CD4-positive, alpha-beta T cell (primary cell): ENCODE data around the gene ZMYND15. TPM values are rescaled to one million over a fixed set of nuclear protein-coding genes. Genes with fewer than 3 reads are reported as not detected.
A peak's percentile ranks its signal among the peaks of the same experiment; 100 is the strongest.

Source experiments
- ATAC-seq: fragments of 200-7000 bp; cut with Tn5 transposase; one replicate; pipeline ENCODE4 v1.10.0; 2022; ENCODE audit warnings: mild to moderate bottlenecking; ENCODE audit not compliant: poor library complexity
- CTCF ChIA-PET: fragments of 350-600 bp; sonication (Branson Sonifier 250); formaldehyde crosslinking; loops from one replicate; lab custom pipeline; 2021; ENCODE audit warnings: antibody characterized with exemption, inconsistent platforms; lab: Charles Lee
- POLR2A ChIA-PET: fragments of 350-600 bp; sonication (Branson Sonifier 250); formaldehyde crosslinking; loops from one replicate; lab custom pipeline; 2021; ENCODE audit warnings: antibody characterized with exemption, inconsistent platforms; lab: Charles Lee
- DNase-seq, 14 experiments: peaks; one replicate each; pipeline ENCODE4 v3.0.0-alpha.2; 2013 to 2020; ENCODE audit warnings: mixed read lengths in 2 of 14
- H3K27ac ChIP-seq, 2 donors: one replicate each; pipeline versions ENCODE4 v1.5.1 to v1.7.0; 2013; ENCODE audit warnings: low read length in 2 of 2, low read depth in 1 of 2, mild to moderate bottlenecking in 1 of 2
- H3K27me3 ChIP-seq, 2 experiments: 1 replicate in 1 of 2; 2 replicates in 1 of 2; pipeline versions ENCODE4 v1.6.1 to v1.7.0; 2013; ENCODE audit warnings: low read length in 2 of 2, control low read depth in 1 of 2, mild to moderate bottlenecking in 1 of 2, moderate library complexity in 1 of 2; ENCODE audit not compliant: insufficient read depth in 2 of 2, control insufficient read depth in 1 of 2
- H3K36me3 ChIP-seq: one replicate; pipeline ENCODE4 v1.6.1; 2013; ENCODE audit warnings: low read length, control low read depth; ENCODE audit not compliant: insufficient read depth
- H3K4me1 ChIP-seq: one replicate; pipeline ENCODE4 v1.6.1; 2013; ENCODE audit warnings: low read length, control low read depth; ENCODE audit not compliant: insufficient read depth
- H3K4me3 ChIP-seq: one replicate; pipeline ENCODE4 v1.5.1; 2013; ENCODE audit warnings: mild to moderate bottlenecking, low read length, moderate library complexity
- H3K9me3 ChIP-seq, 2 experiments: 1 replicate in 1 of 2; 2 replicates in 1 of 2; pipeline versions ENCODE4 v1.6.1 to v1.7.0; 2013; ENCODE audit warnings: low read length in 2 of 2, mild to moderate bottlenecking in 2 of 2, control low read depth in 1 of 2, moderate library complexity in 1 of 2; ENCODE audit not compliant: control insufficient read depth in 1 of 2, insufficient read depth in 1 of 2
- H3K27ac Mint-ChIP-seq: one replicate; pipeline ENCODE4 v1.8.0; 2020; ENCODE audit warnings: mixed read lengths
- H3K27me3 Mint-ChIP-seq: one replicate; pipeline ENCODE4 v1.8.0; 2021; ENCODE audit warnings: mixed read lengths
- H3K36me3 Mint-ChIP-seq: one replicate; pipeline ENCODE4 v1.8.0; 2021; ENCODE audit warnings: low read depth, mixed read lengths
- H3K4me1 Mint-ChIP-seq: one replicate; pipeline ENCODE4 v1.8.0; 2021; ENCODE audit warnings: low read depth, mixed read lengths
- H3K4me3 Mint-ChIP-seq: one replicate; pipeline ENCODE4 v1.8.0; 2020; ENCODE audit warnings: mild to moderate bottlenecking, mixed read lengths
- H3K9me3 Mint-ChIP-seq: one replicate; pipeline ENCODE4 v1.8.0; 2020; ENCODE audit warnings: mixed read lengths
- CTCF ChIP-seq: fragments of 200-600 bp; IDR thresholded peaks from one replicate; pipeline ENCODE4 v1.8.0; 2022; ENCODE audit warnings: antibody characterized with exemption, mild to moderate bottlenecking
- intact Hi-C, 2 experiments: fragments of 100-400 bp; cut with DNase I in 1 of 2; cut with micrococcal nuclease in 1 of 2; formaldehyde crosslinking; loops; one replicate each; pipeline versions ENCODE4 v1.15.1 to v1.9.0; 2023 to 2025; cut with DNase I, micrococcal nuclease
- total RNA-seq, 174 experiments: library from RNA in 2 of 174; stranded (reverse) in 2 of 174; gene quantifications; one replicate each; pipeline ENCODE4 v1.2.3 and lab custom pipeline; 2021 to 2026

ZMYND15 gene
- total RNA-seq, 2 experiments from 2014 or later, result 3.1 to 3.3 TPM

GRCh38 chr17:4704991-4705390, 34.6 kb upstream of the ZMYND15 start:
- peaks cover 36% of the 10 kb centered on the region for H3K4me1 ChIP-seq
- TF ChIP-seq CTCF, result no peak
- no peak overlapping the region for H3K4me3 ChIP-seq
- Mint-ChIP-seq H3K36me3 (no peaks in the 10 kb centered on the region), H3K4me1 (peaks cover 55% of the 10 kb centered on the region), H3K27ac (peak overlapping the region; percentile 91), H3K27me3 (no peaks in the 10 kb centered on the region), H3K9me3 (no peaks in the 10 kb centered on the region), H3K4me3 (peak overlapping the region; percentile 87)
- H3K27ac ChIP-seq, result no peak overlapping the region
- ChIA-PET POLR2A (interaction anchor here (1.0 to 2.4 kb wide), 7 partner anchors 10 to 262 kb away, joined by 3 to 13 read pairs (median 6); partner anchors contain the start of genes C17orf107, GLTPD2, PSMB6 and SPAG7), CTCF (no interaction called here)
- no peaks in the 10 kb centered on the region for H3K9me3 ChIP-seq
- H3K27me3 ChIP-seq, result no peaks in the 10 kb centered on the region
- no peaks in the 10 kb centered on the region for H3K36me3 ChIP-seq
- no peak for ATAC-seq
- no peak for DNase-seq
- intact Hi-C loops, result loop anchor here in 1 of 2 experiments (5.0 kb wide), 1 partner anchor 32 kb away; the partner anchor contains the start of genes CXCL16 and ZMYND15

GRCh38 chr17:4706121-4706520, 33.5 kb upstream of the ZMYND15 start:
- CTCF ChIA-PET, result interaction anchor here (1.1 kb wide), 1 partner anchor 9 kb away, joined by 4 read pairs; no protein-coding TSS in a partner anchor
- ATAC-seq, result no peak

GRCh38 chr17:4708436-4708835, 31.2 kb upstream of the ZMYND15 start:
- peak overlapping the region; percentile 77 for H3K4me3 Mint-ChIP-seq
- peak overlapping the region; percentile 76 for H3K27ac Mint-ChIP-seq
- H3K27me3 ChIP-seq, result no peaks in the 10 kb centered on the region
- ChIA-PET CTCF (interaction anchor here (2.0 to 2.7 kb wide), 3 partner anchors 35 to 181 kb away, joined by 6 to 16 read pairs (median 7); no protein-coding TSS in a partner anchor), POLR2A (interaction anchor here (1.3 to 2.4 kb wide), 2 partner anchors 82 to 232 kb away, joined by 3 to 27 read pairs; partner anchors contain the start of genes RNF167 and SLC25A11)
- H3K27ac ChIP-seq, result no peak overlapping the region
- no peaks in the 10 kb centered on the region for H3K9me3 ChIP-seq
- H3K4me1 ChIP-seq, result peaks cover 46% of the 10 kb centered on the region
- intact Hi-C loops, result no loop called here
- no peaks in the 10 kb centered on the region for H3K9me3 Mint-ChIP-seq
- no peak for ATAC-seq
- DNase-seq, result peak in 9 of 14 experiments; percentile 33 to 75 (median 47)
- H3K36me3 Mint-ChIP-seq, result no peaks in the 10 kb centered on the region
- peaks cover 55% of the 10 kb centered on the region for H3K4me1 Mint-ChIP-seq
- no peak overlapping the region for H3K4me3 ChIP-seq
- no peaks in the 10 kb centered on the region for H3K27me3 Mint-ChIP-seq
- no peaks in the 10 kb centered on the region for H3K36me3 ChIP-seq
- TF ChIP-seq CTCF, result no peak

More at GRCh38 chr17:4706121-4706520, 33.5 kb upstream of the ZMYND15 start:
- Histone ChIP-seq H3K27ac (no peak overlapping the region), H3K4me3 (no peak overlapping the region), H3K27me3 (no peaks in the 10 kb centered on the region), H3K36me3 (no peaks in the 10 kb centered on the region), H3K9me3 (no peaks in the 10 kb centered on the region), H3K4me1 (peaks cover 38% of the 10 kb centered on the region)
- no peak for TF ChIP-seq CTCF
- intact Hi-C loops, result no loop called here
- DNase-seq, result no peak
- POLR2A ChIA-PET, result interaction anchor here (0.9 kb wide), 1 partner anchor 84 kb away, joined by 3 read pairs; no protein-coding TSS in a partner anchor
- Mint-ChIP-seq H3K27ac (peak overlapping the region; percentile 91), H3K9me3 (no peaks in the 10 kb centered on the region), H3K36me3 (no peaks in the 10 kb centered on the region), H3K4me3 (peak overlapping the region; percentile 87), H3K27me3 (no peaks in the 10 kb centered on the region), H3K4me1 (peaks cover 58% of the 10 kb centered on the region)
